GM21390 (cell line): ENCODE measurements around the gene SRRM3.
"Not testable (repeated sequence)": the region's sequence is repeated elsewhere in the genome, so short reads cannot be mapped to it uniquely, and the experiment has no call there.

Source experiments
- ATAC-seq: cut with Tn5 transposase; IDR thresholded peaks from one replicate; pipeline ENCODE4 v1.9.1; 2021; ENCODE audit not compliant: unreplicated experiment

The SRRM3 gene

DNA sequence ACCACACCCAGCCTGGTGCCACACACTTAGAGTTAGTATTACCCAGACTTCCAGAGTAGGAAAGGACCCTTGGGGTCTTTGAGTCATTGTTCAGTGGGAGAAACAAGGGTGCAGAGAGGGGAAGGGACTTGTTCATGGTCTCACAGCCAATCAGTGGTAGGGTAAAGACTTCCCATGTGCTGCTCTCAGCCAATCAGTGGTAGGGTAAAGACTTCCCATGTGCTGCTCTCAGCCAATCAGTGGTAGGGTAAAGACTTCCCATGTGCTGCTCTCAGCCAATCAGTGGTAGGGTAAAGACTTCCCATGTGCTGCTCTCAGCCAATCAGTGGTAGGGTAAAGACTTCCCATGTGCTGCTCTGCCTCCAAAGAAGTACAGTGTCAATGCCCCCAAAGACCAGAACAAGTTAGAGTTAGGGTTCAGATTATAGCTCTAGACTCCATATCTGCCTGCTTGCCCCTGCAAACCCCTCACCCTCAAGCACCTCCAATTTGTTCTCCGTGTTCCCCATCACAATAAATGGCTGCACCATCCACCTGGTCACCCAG is 25.3 kb downstream of the SRRM3 start:
- not testable (repeated sequence) for ATAC-seq

DNA sequence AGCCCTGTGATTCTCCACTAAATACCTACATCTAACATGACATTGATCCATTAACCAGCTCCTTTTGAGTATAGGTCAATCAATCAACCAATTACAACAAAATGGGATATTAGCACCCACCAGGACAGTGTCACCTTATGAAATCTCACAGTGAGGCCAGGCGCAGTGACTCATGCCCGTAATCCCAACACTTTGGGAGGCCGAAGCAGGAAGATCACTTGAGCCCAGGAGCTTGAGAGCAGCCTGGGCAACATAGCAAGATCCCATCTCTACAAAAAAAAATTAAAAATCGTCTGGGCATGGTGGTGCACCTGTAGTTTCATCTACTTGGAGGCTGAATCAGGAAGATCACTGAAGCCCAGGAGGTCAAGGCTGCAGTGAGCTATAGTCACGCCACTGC is 28.5 kb downstream of the SRRM3 start:
- no peak for ATAC-seq

DNA sequence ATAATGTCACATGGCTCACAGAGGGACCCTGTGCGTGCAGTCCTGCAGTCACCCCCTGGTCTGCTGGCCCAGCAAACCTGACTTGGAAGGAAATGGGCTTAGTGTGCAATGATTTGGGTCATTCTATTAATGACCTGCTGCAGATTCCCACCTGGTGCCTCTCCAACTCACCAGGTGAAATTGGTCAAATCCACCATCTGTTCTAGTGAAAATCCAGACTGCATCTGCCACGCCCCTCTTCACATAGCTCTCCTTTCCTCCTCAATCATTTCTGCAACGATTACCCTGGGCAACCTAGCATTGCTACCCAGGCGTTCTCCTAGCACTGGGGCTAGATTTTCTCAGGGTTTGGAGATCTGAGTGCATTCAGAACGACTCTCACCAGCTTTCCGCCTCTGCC is 29.4 kb downstream of the SRRM3 start:
- ATAC-seq = no peak

DNA sequence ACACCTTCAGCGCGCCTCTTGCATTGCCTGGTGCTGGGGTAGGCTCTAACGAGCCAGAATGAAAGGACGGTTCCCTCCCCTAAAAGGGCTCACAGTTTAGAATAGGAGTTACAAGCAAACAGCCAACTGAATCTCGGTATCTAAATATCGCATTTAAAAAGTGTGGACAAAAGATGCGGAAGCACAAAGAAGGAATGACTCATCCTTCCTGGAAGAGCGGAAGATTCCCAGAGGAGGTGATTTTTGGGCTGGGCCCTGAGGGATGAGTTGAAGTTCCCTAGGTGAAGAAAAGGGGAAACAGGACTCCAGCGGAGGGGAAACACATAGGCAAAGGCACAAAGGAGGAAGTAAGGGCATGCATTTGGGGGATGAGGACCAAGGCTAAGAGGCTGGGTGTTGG is 29.9 kb downstream of the SRRM3 start:
- no peak for ATAC-seq

DNA sequence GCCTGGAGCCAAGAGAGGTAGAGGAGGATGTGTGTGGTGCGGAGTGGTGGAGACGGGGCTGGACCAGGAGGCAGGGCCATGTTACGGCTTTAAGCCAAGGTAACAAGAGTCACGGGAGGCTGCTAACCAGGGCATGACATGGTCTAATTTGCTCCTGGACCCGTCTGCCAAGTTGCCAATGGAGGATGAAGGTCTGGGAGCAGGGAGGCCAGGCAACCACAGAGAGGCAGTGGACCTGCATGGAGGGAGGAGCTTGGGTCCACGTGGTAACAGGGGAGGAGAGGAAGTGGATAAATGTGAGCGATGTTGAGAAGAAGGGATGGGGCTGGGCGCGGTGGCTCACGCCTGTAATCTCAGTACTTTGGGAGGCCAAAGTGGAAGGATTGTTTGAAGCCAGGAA is 31.0 kb downstream of the SRRM3 start:
- no peak for ATAC-seq

DNA sequence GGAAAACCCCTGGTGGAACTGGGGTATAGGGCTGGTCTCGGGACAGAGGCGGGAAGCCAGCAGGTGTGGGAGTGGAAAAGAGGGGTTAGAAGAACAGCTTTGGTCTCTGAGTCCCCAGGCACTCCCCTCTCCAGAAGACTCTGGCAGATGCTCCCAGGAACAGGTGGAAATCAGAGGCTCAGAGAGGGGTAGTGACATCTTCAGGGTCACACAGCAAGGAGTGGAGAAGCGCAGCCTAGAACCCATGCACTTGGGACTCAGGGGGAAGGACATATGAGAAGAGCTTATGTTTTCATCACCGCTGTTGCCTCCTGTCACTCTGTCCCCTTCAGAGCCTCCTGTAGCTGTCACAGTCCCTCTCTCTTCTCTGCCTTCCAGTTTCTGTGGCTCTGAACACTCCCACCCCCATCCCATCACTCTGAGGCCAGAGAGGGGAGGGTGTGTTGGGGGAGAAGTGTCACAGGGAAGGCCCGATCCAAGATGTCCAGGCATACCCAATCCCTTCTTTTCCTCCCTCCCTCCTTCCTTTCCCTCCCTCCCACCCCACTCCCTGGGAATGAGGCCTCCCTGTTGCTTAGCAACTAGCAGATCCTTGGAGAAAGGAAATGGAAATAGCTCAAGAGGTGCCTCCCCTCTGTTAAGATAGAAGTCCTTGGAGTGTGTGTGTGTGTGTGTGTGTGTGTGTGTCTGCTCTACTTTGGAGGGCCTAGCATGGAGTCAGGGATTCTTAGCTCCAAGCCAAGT is 32.0 kb downstream of the SRRM3 start:
- ATAC-seq = no peak

DNA sequence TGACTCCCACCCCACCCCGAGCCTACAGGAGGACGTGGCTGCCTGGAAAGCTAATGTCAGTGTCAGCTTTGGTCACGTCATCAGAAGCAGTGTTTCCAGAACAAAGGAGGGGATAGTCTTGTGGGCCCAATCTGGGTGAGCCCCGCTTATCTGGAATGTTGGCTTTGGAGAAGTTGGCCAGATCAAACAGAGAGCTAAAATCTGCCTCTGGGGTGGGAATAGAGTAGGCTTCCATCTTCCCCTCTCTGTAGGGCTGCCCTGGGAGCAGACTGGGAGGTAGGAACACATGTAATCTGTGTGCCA is 32.5 kb downstream of the SRRM3 start:
- ATAC-seq = no peak

DNA sequence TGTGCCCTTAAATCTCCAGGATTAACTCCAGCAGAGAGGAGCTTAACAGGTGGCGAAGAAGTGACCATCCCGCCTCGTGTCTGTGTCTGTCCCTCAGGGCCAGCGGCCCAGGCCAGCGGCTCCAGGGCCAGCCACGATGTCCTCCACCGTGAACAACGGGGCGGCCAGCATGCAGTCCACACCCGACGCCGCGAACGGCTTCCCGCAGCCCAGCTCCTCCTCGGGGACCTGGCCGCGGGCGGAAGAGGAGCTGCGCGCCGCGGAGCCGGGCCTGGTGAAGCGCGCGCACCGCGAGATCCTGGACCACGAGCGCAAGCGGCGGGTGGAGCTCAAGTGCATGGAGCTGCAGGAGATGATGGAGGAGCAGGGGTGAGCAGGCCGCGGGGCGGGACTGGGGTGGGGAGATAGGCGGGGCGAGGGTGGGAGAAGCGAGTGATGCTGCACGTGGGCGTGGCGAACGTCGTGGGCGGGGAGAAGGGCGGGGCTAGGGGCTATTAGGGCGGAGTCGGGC is 33.3 kb downstream of the SRRM3 start:
- ATAC-seq = peak; percentile 60

DNA sequence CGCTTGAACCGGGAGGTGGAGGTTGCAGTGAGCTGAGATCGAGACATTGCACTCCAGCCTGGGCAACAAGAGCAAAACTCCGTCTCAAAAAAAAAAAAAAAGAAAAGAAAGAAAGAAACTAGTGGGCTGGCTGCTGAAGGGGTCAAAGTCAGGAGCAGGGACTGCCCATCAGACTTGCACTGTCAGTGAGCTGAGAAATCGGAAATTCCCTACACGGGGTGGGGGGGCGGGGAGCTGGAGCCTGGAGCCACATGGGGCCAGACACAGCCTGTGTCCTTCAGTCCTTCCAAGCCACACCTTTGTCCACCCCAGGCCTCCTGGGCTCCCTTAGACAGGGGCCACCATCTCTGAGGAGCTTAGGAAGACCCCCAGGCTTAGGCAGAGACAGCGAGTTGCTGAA is 34.5 kb downstream of the SRRM3 start:
- no peak for ATAC-seq

DNA sequence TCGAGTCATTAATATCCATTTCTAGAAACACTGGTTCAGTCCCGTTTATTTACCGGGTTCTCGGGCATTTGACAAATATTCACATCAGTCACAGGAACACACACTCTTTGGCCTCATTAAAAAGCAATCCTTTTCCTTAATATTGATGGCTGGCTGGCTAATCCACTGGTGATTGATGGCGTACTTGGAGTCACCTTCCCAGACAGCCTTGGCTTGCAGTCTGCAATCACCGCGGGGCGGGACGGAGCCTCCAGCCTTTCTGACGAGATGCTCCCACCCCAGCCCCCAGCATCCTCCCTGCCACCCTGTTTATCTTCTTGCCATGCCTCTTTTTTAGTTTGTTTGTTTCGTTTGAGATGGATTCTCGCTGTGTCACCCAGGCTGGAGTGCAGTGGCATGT is 36.6 kb downstream of the SRRM3 start:
- ATAC-seq = no peak

DNA sequence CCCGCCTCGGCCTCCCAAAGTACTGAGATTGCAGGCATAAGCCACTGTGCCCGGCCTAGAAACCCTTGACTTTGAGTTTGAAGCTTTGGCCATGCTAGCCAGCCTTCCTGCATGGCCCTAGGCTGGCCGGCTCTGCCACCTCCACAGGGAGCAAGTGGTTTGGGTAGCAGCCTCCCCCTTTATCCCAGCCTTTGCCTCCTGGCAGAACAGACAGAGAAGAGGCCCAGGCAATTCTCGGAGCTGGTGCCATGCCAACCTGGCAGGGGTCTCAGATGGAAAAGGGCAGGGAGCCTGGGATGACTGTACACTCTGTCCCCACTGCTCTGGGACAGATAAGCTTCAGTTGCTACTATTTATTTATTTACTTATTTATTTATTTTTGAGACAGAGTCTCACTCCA is 39.4 kb downstream of the SRRM3 start:
- ATAC-seq = no peak

DNA sequence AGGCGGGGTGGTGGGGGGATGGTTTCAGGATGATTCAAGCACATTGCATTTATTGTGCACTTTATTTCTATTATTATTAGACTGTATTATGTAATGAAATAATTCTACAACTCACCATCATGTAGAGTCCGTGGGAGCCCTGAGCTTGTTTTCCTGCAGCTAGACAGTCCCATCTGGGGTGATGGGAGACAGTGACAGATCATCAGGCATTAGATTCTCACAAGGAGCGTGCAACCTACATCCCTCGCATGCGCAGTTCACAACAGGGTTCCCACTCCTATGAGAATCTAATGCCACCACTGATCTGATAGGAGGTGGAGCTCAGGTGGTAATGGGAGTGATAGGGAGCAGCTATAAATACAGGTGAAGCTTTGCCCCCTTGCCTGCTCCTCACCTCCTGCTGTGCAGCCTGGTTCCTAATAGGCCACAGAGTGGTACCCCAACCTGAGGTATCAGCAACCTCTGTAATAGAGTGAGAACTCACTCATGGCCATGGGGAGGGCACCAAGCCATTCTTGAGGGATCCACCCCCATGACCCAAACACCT is 40.9 kb downstream of the SRRM3 start:
- ATAC-seq = not testable (repeated sequence)

DNA sequence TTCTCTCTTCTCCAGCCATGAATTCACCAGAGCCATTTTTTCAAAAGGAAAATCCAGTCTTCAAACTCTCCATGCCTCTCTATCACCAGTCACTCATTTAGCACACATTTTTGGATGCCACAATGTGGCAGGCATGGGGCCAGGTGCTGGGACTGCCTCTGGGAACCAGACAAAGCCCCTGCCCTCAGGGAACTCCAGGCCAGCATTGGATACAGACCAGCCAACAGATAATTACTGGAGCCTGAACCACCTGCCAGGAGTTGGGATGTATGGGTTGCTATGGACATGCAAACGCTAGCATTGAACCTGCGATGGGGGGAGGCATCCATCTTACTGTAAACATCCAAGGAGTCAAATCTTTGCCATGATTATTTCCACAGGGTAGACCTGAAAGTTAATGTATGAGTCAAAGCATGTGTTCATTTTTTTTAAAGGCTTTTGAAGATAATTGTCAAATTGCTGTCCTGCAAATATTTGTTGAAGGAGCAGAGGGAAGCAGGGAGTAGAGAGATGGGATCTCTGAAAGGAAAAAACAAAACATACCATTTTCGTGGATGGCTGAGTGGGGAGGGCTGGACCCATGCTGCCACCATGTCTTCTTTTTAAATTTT is 43.2 kb downstream of the SRRM3 start:
- no peak for ATAC-seq

DNA sequence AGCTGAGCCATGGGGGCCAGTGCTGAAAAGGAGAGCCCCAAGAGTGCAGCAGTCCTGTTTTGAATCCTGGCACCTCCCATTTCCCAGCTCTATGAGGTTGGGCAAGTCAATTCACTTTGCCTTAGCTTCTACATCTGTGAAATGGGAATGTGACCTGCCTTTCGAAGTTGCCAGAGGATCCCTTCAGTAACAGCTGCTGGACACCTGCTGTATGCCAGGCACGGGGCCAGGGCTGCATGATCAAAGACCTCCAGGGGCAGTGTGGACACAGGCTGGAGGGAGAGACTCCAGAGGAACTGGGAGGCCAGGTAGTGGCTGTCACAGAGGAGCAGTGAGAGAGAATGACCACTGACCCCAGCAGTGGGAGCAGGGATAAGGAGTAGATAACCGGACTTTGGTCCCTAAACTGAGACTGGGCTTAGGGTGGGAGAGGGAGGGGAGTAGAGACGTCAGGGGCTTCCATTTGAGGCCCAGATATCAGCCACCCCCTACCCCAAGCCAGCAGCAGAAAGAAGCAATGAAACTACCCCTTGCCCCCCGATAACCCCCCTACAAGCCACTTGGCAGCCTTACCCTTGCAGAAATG is 45.2 kb downstream of the SRRM3 start:
- ATAC-seq = no peak

DNA sequence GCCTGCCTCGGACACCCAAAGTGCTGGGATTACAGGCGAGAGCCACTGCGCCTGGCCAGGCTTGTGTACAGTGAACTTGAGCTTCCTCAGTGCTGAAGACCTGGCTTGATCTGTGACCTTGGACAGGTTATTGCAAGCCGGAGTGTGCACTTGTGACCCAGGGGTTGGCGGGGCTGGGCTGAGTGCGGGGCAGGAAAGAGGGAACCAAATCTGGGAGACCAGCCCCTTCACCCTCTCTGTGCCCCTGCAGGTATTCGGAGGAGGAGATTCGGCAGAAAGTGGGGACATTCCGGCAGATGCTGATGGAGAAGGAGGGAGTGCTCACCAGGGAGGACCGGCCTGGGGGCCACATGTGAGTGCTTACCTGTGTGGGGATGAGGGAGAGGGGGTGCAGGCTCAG is 46.2 kb downstream of the SRRM3 start:
- no peak for ATAC-seq

DNA sequence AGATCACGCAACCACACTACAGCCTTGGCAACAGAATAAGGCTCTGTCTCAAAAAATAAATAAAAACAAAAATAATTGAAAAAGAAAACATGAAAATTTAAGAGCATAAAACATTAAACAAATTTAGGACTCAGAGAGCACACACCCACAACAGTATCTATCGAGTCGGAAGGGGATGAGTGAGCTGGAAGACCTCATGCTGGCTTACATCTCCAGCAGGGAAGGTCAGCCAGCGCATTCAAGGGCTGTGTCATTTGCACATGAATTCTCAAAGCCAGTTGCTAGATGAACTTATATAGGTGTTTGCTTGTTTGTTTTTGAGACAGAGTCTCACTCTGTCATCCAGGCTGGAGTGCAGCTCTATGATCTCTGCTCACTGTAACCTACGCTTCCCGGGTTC is 50.3 kb downstream of the SRRM3 start:
- no peak for ATAC-seq

DNA sequence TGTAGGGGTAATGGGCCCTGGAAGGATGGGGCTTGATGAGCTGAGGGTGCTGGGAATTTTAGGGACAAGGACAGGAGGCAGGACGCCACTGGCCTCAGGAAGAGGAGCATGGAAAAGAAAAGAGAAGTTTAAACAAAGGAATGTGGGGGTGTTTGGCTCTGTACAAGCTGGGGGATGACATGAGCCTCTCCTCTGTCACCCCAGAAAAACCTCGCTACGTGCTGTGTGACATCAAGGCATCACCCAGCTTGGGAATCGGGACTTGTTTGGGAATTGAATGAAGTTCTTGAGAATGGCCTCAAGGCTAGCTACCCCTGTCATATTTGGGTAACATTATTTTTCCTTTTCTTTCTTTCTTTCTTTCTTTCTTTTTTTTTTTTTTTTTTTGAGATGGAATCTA is 53.1 kb downstream of the SRRM3 start:
- no peak for ATAC-seq

DNA sequence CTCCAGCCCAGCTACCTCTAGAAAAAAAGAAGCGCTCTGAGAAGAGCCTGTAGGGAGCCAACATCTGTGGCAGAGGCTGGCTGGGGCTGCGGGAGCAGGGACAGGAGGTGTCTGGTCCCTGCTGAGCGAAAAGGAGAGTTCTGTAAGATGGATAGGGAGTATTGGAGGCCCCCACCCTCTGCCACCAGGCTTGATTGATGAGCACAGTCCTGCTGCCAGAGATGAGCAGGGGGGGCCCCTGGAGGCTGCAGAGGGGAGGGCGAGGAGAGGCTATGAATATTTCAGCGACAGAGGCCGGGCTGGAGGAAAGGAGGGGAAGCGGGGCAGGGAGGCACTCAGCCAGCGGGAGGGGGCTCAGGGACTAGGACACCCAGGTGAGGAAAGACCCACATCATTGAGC is 56.3 kb downstream of the SRRM3 start:
- ATAC-seq = no peak

DNA sequence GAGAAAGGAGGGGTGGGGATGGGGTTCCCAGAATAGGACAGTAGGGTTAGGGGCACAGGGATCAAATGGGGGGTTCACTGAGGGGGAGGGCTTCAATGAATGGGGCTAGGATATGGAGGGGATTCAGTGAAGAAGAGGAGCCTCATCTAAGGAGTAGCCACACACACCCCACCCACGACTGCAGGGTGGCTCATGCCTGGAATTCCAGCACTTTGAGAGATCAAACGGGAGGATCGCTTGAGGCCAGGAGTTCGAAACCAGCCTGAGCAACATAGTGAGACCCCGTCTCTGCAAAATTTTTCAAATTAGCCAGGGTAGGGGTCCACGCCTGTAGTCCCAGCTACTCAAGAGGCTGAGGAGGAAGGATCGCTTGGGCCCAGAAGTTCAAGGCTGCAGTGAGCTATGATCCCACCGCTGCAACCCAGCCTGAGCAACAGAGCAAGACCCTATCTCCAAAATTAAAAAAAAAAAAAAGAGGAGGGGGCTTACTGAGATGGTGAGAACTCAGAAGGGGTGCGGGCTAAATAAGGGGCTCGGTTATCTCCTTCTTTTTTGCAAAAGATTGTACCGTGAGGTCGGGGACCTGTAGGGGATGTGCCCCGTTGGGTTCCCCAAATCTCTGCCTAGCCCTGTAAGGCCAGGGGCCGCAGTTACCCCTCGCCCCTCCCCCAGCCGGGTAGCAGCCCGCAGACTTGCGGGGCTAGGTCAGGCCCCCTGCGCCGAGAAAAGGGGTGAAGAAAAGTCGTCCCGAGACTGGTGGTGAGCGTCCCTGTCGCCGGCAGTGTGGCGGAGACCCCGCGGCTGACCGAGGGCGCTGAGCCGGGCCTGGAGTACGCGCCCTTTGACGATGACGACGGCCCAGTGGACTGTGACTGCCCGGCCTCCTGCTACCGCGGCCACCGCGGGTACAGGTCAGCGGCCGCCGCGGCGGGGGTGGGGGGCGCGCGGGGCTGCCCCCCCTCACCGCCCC is 57.7 kb downstream of the SRRM3 start:
- no peak for ATAC-seq

DNA sequence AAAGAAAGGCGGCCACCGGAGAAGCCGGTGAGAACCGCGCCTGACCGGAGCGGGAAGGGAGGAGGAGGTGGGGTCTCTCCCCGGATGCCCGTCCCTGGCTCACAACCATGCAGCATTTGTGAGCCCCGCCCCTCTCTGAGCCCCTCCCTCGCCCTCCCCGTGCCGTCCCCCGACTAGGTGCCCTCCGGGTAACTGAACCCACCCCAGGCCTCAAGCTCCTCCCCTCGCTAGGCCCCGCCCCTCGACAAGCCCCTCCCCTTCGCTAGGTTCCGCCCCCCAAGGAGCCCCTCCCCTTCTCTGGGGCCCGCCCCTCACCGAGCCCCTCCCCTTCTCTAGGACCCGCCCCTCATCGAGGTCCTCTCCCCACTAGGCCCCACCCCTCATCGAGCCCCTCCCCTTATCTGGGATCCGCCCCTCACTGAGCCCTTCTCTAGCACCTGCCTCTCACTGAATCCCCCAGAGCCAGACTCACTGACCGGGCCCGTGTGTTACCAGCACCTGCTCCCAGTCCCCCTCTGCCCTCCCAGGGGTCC is 58.5 kb downstream of the SRRM3 start:
- no peak for ATAC-seq

DNA sequence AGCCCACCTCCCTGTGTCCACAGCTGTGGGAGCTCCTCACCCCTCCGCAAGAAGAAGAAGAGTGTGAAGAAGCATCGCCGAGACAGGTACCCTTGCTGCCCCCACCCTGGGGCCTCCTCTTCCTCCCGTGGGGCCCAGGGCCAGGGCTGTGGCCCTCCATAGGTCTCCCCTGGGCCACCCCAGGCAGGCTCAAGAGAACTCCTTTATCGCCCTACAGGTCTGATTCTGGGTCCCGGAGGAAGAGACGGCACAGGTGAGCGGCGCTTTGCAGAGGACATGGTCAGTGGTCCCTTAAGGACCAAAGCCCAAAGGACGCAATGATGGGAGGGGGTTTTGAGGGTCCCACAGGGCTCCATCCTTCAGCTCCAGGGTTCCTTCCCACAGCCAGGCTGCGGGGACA is 59.6 kb downstream of the SRRM3 start:
- no peak for ATAC-seq
